Tibial nerve (tissue), 4 donors: ENCODE measurements around the gene NFIL3. TPM values are rescaled to one million over a fixed set of nuclear protein-coding genes. Genes with fewer than 3 reads are reported as not detected.
"Not testable (repeated sequence)": the region's sequence is repeated elsewhere in the genome, so short reads cannot be mapped to it uniquely, and the experiment has no call there.

Experiments
- DNase-seq, 2 donors: peaks; one replicate each; pipeline ENCODE4 v3.0.0-alpha.2; 2019; ENCODE audit warnings: low spot score in 2 of 2
- H3K27ac ChIP-seq, 4 donors: fragments of 200-600 bp; sonication (generic) in 3 of 4; one replicate each; pipeline ENCODE4 v1.5.1; 2017 to 2019; ENCODE audit warnings: mild to moderate bottlenecking in 1 of 4
- H3K27me3 ChIP-seq, 2 donors: fragments of 200-600 bp; sonication (generic) in 1 of 2; one replicate each; pipeline versions ENCODE4 v1.5.1 to v1.6.0; 2017 to 2019
- H3K36me3 ChIP-seq, 3 donors: fragments of 200-600 bp; sonication (generic); one replicate each; pipeline ENCODE4 v1.5.1; 2018 to 2019
- H3K4me1 ChIP-seq, 4 donors: fragments of 200-600 bp; sonication (generic) in 3 of 4; one replicate each; pipeline ENCODE4 v1.5.1; 2017 to 2019
- H3K4me3 ChIP-seq, 4 donors: fragments of 200-600 bp; sonication (generic) in 3 of 4; one replicate each; pipeline ENCODE4 v1.5.1; 2017 to 2019; ENCODE audit warnings: mild to moderate bottlenecking in 1 of 4, moderate library complexity in 1 of 4
- H3K9me3 ChIP-seq, 4 donors: fragments of 200-600 bp; sonication (generic) in 3 of 4; one replicate each; pipeline ENCODE4 v1.5.1; 2017 to 2019
- CTCF ChIP-seq, 5 experiments: fragments of 200-600 bp in 3 of 5; fragments of 450-650 bp in 2 of 5; sonication (generic) in 3 of 5; IDR thresholded peaks; one replicate each; pipeline ENCODE4 v1.5.1; 2016 to 2019; ENCODE audit warnings: antibody characterized with exemption in 5 of 5, mild to moderate bottlenecking in 3 of 5, moderate library complexity in 2 of 5
- EP300 ChIP-seq, 2 donors: sonication (generic); formaldehyde crosslinking; IDR thresholded peaks; one replicate each; pipeline ENCODE4 v1.6.1; 2017; ENCODE audit warnings: antibody characterized with exemption in 2 of 2, mild to moderate bottlenecking in 1 of 2
- POLR2A ChIP-seq, 2 donors: fragments of 450-650 bp; IDR thresholded peaks; one replicate each; pipeline ENCODE4 v1.6.1; 2017; ENCODE audit warnings: antibody characterized with exemption in 2 of 2, mild to moderate bottlenecking in 2 of 2, moderate library complexity in 2 of 2
- WGBS, 2 donors: methylation state at CpG; one replicate each; pipeline ENCODE4 v1.1.5; 2018; 5-methylcytosine and 5-hydroxymethylcytosine counted together
- total RNA-seq, 4 donors: library from RNA; depleted of rRNA; stranded (reverse); fragments of >200 nt; gene quantifications; one replicate each; pipeline ENCODE4 v1.1.0, GENCODE V29; 2016

Gene NFIL3
- total RNA-seq, 4 donors from 2014 or later = 53.3 to 65.1 (median 57.3) TPM

- Histone ChIP-seq H3K4me1 (peaks cover 0 to 15% (median 0%) of the 10 kb centered on the region in 4 donors), H3K36me3 (no peaks in the 10 kb centered on the region), H3K4me3 (no peak overlapping the region), H3K27me3 (no peaks in the 10 kb centered on the region), H3K27ac (no peak overlapping the region), H3K9me3 (no peaks in the 10 kb centered on the region)
- 60 to 71% methylated on average over 2 of the region's 2 CpGs for WGBS, 2 donors
- DNase-seq = no peak
- TF ChIP-seq POLR2A (IDR thresholded peaks at IDR 0.05) (no peak), CTCF (IDR thresholded peaks at IDR 0.05) (no peak), EP300 (IDR thresholded peaks at IDR 0.05) (peak in 1 of 2 donors; percentile 73)
These were observed 44.9 kb downstream of the NFIL3 start for GRCh38 chr9:91378695-91379127.

GRCh38 chr9:91378054-91378453 is 45.6 kb downstream of the NFIL3 start:
- H3K27ac ChIP-seq, H3K9me3 ChIP-seq, H3K36me3 ChIP-seq, H3K27me3 ChIP-seq, H3K4me3 ChIP-seq, DNase-seq: not testable (repeated sequence)
- H3K4me1 ChIP-seq = peaks cover 0 to 15% (median 0%) of the 10 kb centered on the region in 4 donors
- 90 to 97% methylated on average over 3 of the region's 3 CpGs for WGBS, 2 donors

GRCh38 chr9:91376239-91376638 is 47.4 kb downstream of the NFIL3 start:
- TF ChIP-seq CTCF (IDR thresholded peaks at IDR 0.05) = no peak
- no peak for TF ChIP-seq EP300 (IDR thresholded peaks at IDR 0.05)
- TF ChIP-seq POLR2A (IDR thresholded peaks at IDR 0.05) = no peak
- Histone ChIP-seq H3K4me1 (peaks cover 0 to 15% (median 0%) of the 10 kb centered on the region in 4 donors), H3K4me3 (no peak overlapping the region), H3K27me3 (no peaks in the 10 kb centered on the region), H3K36me3 (no peaks in the 10 kb centered on the region), H3K9me3 (no peaks in the 10 kb centered on the region), H3K27ac (no peak overlapping the region)
- no peak for DNase-seq
- 81 to 82% methylated on average over 4 of the region's 4 CpGs for WGBS, 2 donors

GRCh38 chr9:91374939-91375338 is 48.7 kb downstream of the NFIL3 start:
- H3K27me3 ChIP-seq = no peaks in the 10 kb centered on the region
- TF ChIP-seq EP300 (IDR thresholded peaks at IDR 0.05) = no peak
- TF ChIP-seq CTCF (IDR thresholded peaks at IDR 0.05) = no peak
- H3K4me1 ChIP-seq = peaks cover 0 to 15% (median 0%) of the 10 kb centered on the region in 4 donors
- H3K4me3 ChIP-seq = no peak overlapping the region
- H3K36me3 ChIP-seq = no peaks in the 10 kb centered on the region
- no peak overlapping the region for H3K27ac ChIP-seq
- no peak for DNase-seq
- WGBS, 2 donors = 23 to 27% methylated on average over 3 of the region's 3 CpGs
- H3K9me3 ChIP-seq = no peaks in the 10 kb centered on the region

- no peak overlapping the region for H3K27ac ChIP-seq
- no peak for DNase-seq
- no peak overlapping the region for H3K4me3 ChIP-seq
- WGBS, 2 donors = 42 to 50% methylated on average over 1 of the region's 1 CpG
- no peaks in the 10 kb centered on the region for H3K27me3 ChIP-seq
- H3K36me3 ChIP-seq = no peaks in the 10 kb centered on the region
- no peaks in the 10 kb centered on the region for H3K9me3 ChIP-seq
- no peaks in the 10 kb centered on the region for H3K4me1 ChIP-seq
- TF ChIP-seq CTCF (IDR thresholded peaks at IDR 0.05) (no peak), EP300 (IDR thresholded peaks at IDR 0.05) (no peak), POLR2A (IDR thresholded peaks at IDR 0.05) (no peak)
These were observed 51.7 kb downstream of the NFIL3 start for GRCh38 chr9:91371894-91372293.

GRCh38 chr9:91370006-91370405 is 53.6 kb downstream of the NFIL3 start:
- not testable (repeated sequence) for H3K36me3 ChIP-seq, DNase-seq, H3K4me1 ChIP-seq, H3K27ac ChIP-seq, H3K27me3 ChIP-seq, H3K9me3 ChIP-seq, H3K4me3 ChIP-seq
- 74 to 79% methylated on average over 3 of the region's 3 CpGs for WGBS, 2 donors
